Activated T-helper 9 cell treated with anti-CD3 and anti-CD28 coated beads, Interleukin-2, amount 50 U/mL, for 16 hours (primary cell): ENCODE measurements around the gene PRDX2.

ENCODE experiments used
- DNase-seq: peaks from one replicate; pipeline ENCODE4 v3.0.0-alpha.2; 2020; ENCODE audit warnings: low read depth

PRDX2 gene

GRCh38 chr19:12779162-12779993 is 22.2 kb downstream of the PRDX2 start:
- DNase-seq, result no peak

- DNase-seq, result no peak
Observed at GRCh38 chr19:12778905-12779161, 22.8 kb downstream of the PRDX2 start.

- DNase-seq, result no peak
Observed at GRCh38 chr19:12778017-12778904, 23.3 kb downstream of the PRDX2 start.

- peak; percentile 79 for DNase-seq
Observed at GRCh38 chr19:12777217-12778016, 24.2 kb downstream of the PRDX2 start.

- no peak for DNase-seq
Observed at GRCh38 chr19:12774588-12775555, 26.7 kb downstream of the PRDX2 start, which contains the start of gene HOOK2. Gene HOOK2 (minus strand): TSS chr19:12775552. CDS start chr19:12775449, 103 bp downstream.

GRCh38 chr19:12773571-12773970 is 28.0 kb downstream of the PRDX2 start:
- no peak for DNase-seq

GRCh38 chr19:12772323-12772722 is 29.3 kb downstream of the PRDX2 start:
- DNase-seq, result no peak

GRCh38 chr19:12770922-12771321 is 30.7 kb downstream of the PRDX2 start:
- no peak for DNase-seq

GRCh38 chr19:12769689-12770088 is 31.9 kb downstream of the PRDX2 start:
- peak; percentile 58 for DNase-seq

GRCh38 chr19:12767666-12768065 is 33.9 kb downstream of the PRDX2 start:
- no peak for DNase-seq

- DNase-seq, result no peak
Observed at GRCh38 chr19:12767150-12767549, 34.5 kb downstream of the PRDX2 start.

- peak; percentile 77 for DNase-seq
Observed at GRCh38 chr19:12766051-12766521, 35.5 kb downstream of the PRDX2 start.

- DNase-seq, result no peak
Observed at GRCh38 chr19:12764698-12765097, 36.9 kb downstream of the PRDX2 start.

- no peak for DNase-seq
Observed at GRCh38 chr19:12763100-12763499, 38.5 kb downstream of the PRDX2 start.

GRCh38 chr19:12759686-12760085 is 41.9 kb downstream of the PRDX2 start:
- no peak for DNase-seq

- peak; percentile 53 for DNase-seq
Observed at GRCh38 chr19:12757544-12758274, 43.9 kb downstream of the PRDX2 start.

- no peak for DNase-seq
Observed at GRCh38 chr19:12756150-12756883, 45.3 kb downstream of the PRDX2 start.

GRCh38 chr19:12754465-12755196 is 47.0 kb downstream of the PRDX2 start:
- no peak for DNase-seq
